NCI-H226 (cell line): ENCODE data around the gene LMNB1.

Experiments
- DNase-seq: peaks from one replicate; pipeline ENCODE4 v3.0.0-alpha.2; 2015

Gene LMNB1

GRCh38 chr5:126863402-126863801 lies 86.5 kb downstream of the LMNB1 start:
- no peak for DNase-seq

- no peak for DNase-seq
Observed at GRCh38 chr5:126864042-126864688, 87.2 kb downstream of the LMNB1 start.

GRCh38 chr5:126865299-126865698 lies 88.4 kb downstream of the LMNB1 start:
- DNase-seq = peak; percentile 41

GRCh38 chr5:126866851-126867636 lies 90.1 kb downstream of the LMNB1 start:
- DNase-seq = no peak

- DNase-seq = no peak
Observed at GRCh38 chr5:126868338-126869004, 91.5 kb downstream of the LMNB1 start.

- DNase-seq = no peak
Observed at GRCh38 chr5:126869005-126869451, 92.1 kb downstream of the LMNB1 start.

GRCh38 chr5:126871441-126871840 lies 94.5 kb downstream of the LMNB1 start:
- no peak for DNase-seq

- DNase-seq = no peak
Observed at GRCh38 chr5:126872561-126873354, 95.8 kb downstream of the LMNB1 start.

- no peak for DNase-seq
Observed at GRCh38 chr5:126875303-126875785, 98.4 kb downstream of the LMNB1 start.

- no peak for DNase-seq
Observed at GRCh38 chr5:126877602-126878001, 100.7 kb downstream of the LMNB1 start.

GRCh38 chr5:126878085-126878484 lies 101.1 kb downstream of the LMNB1 start:
- DNase-seq = no peak

GRCh38 chr5:126878634-126879033 lies 101.7 kb downstream of the LMNB1 start:
- DNase-seq = peak; percentile 34

GRCh38 chr5:126881821-126882600 lies 105.1 kb downstream of the LMNB1 start:
- no peak for DNase-seq

GRCh38 chr5:126883564-126884245 lies 106.8 kb downstream of the LMNB1 start:
- peak; percentile 35 for DNase-seq

GRCh38 chr5:126884269-126884819 lies 107.4 kb downstream of the LMNB1 start:
- peak; percentile 88 for DNase-seq
